Kasumi-1 (cell line): ENCODE data around the gene ZFYVE27.

Experiments used
- DNase-seq, 2 experiments: peaks; one replicate each; lab custom pipeline; 2025; lab: John Stamatoyannopoulos, UW

Gene ZFYVE27

GRCh38 chr10:97770255-97770654 lies 33.3 kb downstream of the ZFYVE27 start:
- DNase-seq: no peak

DNA sequence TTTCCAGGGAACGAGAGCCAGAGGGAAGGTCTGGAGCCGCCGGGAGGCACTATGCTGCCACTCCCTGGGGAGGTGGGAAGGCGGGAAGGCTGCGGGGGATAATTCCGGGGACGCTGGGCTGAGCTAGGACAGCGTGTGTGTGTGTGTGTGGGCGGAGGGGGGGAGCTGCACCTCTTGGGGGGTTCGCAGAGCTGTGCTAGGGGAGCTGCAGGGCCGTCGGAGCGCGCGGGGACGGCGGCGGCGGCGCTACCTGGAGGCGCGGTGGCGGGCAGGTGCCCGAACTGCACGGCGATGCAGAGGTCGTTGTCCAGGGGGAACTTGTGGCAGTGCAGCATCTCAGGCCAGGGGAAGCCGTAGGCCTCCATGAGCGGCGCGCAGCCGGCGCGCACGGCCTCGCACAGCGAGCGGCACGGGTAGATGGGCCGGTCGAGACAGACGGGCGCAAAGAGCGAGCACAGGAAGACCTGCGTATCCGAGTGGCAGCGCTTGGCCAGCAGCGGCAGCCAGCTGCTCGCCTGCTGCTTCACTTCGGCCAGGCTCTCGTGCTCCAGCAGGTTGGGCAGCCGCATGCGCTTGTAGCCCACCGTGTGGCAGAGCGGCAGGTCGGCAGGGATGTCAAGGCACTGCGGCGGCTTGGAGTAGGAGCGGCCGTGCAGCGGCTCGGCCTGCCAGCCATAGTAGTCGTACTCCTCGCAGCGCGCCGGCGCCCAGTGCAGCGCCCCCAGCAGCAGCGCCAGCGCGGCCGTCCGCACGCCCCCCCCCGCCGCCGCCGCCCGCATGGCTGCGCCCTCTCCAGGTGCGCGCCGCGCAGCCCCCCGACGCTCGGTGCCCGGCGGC lies 34.3 kb downstream of the ZFYVE27 start:
- peak in 1 of 2 experiments; percentile 48 for DNase-seq

DNA sequence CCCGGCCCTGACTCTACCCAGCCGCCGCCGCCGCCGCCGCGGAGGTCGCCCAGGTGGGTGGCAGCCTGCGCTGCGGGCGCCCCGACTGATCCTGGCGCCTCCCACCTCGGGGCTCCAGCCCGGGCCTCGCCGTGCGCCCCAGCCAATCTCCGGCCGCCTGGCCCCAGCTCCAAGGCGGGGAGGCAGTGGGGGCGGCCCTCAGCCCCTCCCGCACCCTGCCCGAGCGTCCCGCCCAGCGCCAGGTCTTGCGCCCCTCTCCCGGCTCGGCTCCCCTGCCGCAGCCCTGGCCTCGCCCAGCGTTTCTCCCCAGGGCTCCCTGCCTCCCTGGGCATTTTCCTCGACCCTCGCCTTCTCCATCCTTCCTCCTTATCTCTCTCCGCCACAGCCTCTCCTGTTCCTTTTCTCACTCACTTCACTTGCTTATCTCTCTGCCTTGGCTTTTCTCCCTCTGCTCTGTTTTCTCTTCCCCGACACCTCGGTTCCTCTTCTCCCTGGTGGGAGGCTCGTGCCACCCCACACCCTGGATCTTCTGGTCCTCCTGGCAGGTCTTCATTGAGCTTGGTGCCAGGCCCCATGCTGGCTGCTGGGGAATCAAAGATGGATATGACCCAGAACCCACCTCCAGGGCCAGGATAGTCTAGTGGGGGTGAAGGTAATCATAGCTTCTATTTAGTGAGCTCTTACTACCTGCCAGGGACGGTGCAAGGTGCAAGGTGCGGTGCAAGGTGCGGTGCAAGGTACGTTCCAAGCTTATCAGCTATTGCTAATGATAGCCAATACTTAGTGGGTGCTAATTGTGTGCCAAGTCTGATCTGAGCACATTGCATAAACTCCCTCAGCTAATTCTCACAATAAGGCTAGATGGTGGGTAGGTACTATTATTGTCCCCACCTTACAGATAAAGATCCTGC lies 35.2 kb downstream of the ZFYVE27 start, which contains the start of gene SFRP5:
Gene SFRP5, minus strand, starts transcription at position 87 of the 911 bp plus-strand sequence. CDS start 166 bp downstream, outside the sequence.
- no peak for DNase-seq

DNA sequence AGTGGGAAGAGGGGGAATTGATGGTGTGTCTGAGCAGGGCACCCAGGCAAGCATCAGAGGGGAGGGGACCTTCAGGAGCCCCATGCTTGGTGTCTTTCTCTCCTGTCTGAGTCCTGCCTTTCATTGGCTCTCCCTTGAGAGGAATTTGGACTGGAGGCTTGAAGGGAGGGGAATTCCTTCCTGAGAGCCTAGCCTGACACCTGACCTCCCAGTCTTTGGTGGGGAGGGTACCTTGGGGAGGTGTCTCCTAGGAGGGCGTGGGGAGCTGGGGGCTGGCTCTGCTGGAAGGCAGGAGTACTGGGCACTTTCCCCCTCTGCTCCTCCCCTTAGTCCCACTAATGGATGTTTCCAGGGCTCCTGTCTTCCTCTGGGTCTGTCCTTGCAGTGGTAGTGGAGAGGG lies 36.2 kb downstream of the ZFYVE27 start:
- no peak for DNase-seq

DNA sequence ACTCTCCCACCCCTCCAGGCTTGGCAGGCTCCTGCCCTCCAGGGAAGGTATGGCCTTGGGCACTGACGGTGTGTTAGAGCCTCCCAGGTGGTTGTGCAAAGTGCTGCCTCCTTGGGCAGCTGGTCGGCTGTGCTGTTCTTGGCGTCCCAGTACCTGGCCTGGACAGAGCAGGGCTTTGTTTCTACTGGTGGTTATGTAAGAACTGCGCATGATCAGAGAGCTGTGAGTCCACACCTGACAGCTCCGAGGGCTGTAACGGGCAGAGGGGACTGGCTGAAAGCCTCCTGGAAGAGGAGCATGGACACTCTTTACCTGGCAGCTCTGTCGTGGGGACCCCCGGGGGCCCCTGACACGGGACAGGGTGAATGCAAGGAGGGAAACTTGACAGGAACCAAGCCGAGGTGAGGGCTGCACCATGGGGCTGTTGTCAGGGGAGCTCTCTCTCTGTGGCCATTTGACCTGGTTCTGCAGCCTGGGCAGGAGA lies 37.9 kb downstream of the ZFYVE27 start:
- DNase-seq: no peak

DNA sequence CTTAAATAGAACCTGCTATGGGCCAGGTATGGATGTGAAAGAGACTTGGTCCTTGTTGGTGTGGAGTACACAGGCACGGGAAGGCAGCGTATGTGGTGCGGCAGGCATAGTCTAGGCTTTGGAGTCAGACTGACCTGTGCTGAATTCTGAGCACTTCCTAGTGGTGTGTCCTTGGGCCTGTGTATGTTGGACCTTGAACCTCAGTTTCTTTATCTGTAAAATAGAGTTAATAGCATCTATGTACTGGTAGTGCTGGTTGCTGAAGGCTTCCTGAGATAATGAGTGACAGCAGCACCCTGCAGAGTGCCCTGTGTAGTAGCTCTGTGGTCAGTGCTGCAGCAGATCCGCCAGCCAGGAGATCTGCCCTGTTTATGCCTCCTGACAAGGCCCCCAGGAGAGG lies 40.2 kb downstream of the ZFYVE27 start:
- no peak for DNase-seq

DNA sequence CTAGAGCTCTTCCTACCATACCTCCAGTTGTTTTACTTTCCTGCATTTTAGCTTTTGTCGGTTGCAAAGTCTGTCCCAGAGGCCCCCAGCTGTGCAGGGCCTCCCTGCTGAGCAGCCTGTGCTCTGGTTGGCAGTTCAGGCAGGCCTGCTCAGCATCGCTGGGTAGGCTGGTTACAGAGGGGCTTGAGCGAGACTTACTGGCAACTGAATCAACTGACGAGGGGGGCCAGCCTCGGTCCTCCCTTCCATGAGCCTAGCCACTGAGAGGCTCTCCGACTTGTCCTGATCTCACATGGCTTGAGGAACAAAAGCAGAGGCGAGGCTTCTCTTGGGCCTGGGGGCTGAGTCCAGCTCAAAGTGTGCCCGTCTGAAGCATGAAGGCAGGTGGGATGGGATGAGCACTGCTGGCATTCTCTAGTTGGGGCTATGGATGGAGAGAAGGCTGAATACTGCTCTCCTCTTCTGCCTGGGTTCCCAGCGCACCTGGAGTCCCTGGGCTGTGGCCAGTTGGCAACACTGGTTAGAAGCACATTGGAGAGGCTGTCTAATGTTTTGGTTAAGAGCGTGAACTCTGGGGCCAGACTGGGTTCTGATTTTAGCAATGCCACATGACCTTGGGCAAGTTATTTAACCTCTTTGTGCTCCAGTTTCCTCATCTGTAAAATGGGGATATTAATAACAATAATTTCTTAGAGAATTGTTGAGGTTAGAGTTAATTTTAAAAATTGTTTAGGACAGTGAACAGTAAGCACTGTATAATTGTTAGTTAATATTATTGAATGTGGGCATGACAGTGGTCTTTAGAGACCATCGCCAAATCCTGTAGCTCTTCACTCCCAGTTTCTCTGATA lies 41.7 kb downstream of the ZFYVE27 start:
- DNase-seq: no peak

- no peak for DNase-seq
These were observed 42.6 kb downstream of the ZFYVE27 start for GRCh38 chr10:97779492-97779891.

- no peak for DNase-seq
These were observed 43.0 kb downstream of the ZFYVE27 start for GRCh38 chr10:97779975-97780374.

- DNase-seq: no peak
These were observed 44.1 kb downstream of the ZFYVE27 start for GRCh38 chr10:97780841-97781617.

DNA sequence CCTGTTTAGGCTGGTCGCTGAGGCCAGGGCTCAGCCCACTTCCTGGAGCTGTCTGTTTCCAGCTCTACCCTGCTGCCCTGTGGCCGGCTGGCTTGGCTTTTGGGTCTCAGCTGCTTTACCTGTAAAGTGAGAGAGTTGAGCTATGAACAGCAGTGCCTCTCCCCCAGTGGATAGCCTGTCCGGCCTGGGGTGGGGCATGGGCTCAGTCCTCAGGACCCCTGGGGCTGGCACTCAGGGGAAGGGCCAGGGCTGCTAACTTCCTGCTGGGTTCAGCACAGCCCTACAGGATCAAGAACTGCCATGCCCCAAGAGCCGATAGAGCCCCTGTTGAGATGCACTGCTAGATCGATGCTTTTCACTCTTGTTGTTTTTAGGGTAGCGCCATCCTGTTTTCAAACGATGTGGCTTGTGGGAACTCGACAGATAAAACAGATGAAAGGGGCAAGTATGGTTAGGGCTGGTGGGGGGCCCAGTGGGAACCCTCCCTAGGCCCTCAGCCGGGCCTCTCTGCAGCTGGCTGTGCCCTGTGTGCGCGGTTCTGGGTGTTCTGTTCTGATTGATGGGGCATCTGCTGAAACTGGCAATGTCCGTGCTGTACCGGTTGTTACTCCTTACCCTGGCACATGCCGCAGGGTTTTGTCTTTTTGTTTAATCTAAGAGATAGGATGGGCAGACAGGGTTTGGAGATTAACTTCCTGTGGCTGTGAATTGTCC lies 44.8 kb downstream of the ZFYVE27 start:
- no peak for DNase-seq

DNA sequence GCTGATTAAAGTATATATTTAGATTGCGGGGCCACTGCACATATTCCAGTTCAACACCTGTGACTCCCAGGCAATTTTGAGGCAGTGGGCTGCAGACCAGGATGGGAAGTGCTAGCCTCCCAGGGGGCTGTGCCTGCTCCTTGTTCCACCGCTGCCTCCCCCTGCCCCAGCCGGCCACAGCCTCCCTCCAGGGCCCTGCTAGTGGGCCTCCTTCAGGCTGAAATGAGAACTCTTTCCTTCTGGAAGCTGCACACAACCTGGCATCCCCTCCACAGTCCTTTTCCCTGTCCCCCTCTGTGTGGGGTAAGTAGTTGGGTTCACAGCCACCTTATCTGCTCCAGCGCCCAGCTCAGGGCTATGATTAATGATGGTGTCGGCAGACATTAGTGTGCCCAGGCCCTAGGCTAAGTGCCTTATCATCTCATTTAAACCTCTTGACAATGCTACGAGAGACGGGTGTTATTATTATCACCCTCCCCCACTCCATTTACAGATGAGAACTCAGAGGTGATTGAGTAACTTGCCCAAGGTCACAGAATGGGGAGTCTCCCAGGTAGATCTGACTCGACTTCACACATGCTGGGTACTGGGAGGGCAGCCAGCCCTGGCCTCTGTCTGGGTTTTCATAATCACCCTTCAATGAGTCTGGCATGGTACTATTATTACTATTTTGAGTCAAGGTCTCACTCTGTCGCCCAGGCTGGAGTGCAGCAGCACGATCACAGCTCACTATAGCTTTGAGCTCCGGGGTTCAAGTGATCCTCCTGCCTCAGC lies 45.7 kb downstream of the ZFYVE27 start:
- DNase-seq: no peak

DNA sequence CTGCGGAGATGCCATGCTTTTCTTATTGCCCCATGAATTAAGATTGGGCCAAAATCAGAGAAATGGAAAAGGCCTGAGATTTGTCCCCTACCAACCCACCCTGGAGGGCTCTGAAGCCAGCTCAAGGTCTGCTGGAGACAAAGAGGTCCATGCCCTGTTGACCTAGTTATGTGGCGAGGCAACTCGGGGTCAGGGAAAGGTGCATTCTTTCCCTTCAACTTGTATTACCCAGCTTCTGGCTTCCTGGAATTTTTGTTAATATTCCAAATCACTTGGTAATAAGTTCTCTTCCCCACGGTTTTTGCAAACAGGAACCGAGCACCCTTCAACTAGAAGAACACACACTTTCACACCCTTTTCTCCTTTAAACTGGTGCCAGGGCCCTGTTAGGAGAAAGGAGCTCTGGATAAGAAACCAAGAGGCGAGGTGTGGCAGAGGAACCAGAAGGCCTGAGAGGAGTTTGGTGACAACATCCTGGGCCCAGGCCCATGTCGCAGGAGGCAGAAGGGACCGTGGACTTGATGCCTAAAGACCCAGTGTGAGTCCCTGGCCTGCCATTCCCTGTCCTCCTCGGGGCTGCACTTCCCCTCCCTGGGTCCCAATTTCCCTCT lies 47.4 kb downstream of the ZFYVE27 start:
- DNase-seq: no peak

DNA sequence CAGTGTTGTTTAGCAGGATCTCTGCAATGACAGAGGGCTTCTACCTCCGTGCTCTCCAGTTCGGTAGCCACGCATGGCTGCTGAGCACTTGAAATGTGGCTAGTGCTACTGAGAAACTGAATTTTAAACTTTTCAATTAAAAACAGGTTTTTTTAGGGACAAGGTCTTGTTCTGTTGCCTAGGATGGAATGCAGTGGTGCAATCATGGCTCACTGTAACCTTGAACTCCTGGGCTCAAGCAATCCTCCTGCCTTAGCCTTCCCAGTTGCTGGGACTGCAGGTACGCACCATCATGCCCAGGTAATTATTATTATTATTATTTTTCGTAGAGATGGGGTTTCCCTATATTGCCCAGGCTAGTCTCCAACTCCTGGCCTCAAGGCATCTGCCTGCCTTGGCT lies 48.3 kb downstream of the ZFYVE27 start:
- no peak for DNase-seq

- DNase-seq: no peak
These were observed 48.8 kb downstream of the ZFYVE27 start for GRCh38 chr10:97785731-97786130.

DNA sequence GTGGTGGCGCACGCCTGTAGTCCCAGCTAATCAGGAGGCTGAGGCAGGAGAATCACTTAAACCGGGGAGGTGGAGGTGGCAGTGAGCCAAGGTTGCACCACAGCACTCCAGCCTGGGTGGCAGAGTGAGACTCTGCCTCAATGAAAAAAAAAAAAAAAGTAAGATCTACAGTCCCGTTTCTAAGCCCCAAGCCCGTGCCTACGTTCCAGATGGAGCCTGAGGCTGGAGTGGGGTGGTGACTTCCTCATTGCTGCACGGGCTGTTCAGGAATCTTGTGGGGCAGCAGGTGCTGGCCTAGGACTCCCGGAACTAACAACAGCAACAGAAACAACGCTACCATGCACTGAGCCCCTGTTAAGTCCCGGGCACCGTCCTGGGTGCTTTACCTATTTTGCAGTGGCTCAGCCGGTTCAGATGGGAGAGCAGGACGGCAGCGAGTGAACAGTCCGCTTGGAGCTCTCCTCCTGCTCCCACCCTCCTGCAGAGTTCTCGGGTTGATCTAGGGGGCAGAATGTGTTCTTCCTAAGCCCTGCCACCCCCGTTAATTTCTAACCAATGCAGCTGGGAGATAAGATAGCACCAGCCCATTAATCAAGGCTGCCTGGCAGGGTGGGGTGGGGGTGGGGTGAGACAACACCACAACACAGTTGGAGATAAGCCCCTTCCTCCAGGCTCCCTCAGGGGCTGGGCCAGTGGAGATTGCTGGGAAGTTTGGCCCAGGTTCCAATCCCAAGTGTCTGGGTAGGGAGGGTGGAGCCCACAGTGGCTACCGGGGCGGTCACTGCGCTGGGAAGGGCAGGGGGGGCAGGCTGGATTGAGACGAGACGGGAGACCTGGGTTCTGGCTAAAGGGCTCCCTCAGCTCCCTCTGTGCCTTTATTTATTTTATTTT lies 51.9 kb downstream of the ZFYVE27 start:
- no peak for DNase-seq

- DNase-seq: no peak
These were observed 53.0 kb downstream of the ZFYVE27 start for GRCh38 chr10:97789770-97790397.
